Activated CD8-positive, alpha-beta memory T cell treated with anti-CD3 and anti-CD28 coated beads for 1 hour (primary cell): ENCODE results near the gene KIF1A.

Experiments used
- DNase-seq, 2 donors: peaks; one replicate each; pipeline ENCODE4 v3.0.0-alpha.2; 2020; ENCODE audit warnings: low read depth in 1 of 2; ENCODE audit errors: extremely low read depth in 1 of 2

KIF1A gene

DNA sequence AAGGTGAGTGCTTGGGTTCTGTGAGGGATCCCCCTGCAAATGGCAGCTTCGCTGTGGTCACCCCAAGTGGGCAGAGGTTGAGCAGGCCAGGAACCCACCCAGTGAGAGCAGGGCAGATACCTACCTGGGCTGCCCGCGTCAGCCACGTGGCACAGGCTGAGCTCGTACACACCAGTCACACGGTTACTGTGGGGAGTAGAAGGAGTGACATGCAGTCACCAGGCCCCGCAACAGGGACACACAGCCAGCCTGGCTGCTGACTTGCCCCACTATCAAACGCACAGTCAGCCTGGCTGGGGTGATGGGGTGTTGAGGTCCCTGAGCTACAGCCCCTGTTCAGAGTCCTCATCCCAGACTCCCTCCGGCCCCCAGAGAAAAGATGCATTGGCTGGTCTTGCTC is 96.2 kb downstream of the KIF1A start:
- DNase-seq = no peak

DNA sequence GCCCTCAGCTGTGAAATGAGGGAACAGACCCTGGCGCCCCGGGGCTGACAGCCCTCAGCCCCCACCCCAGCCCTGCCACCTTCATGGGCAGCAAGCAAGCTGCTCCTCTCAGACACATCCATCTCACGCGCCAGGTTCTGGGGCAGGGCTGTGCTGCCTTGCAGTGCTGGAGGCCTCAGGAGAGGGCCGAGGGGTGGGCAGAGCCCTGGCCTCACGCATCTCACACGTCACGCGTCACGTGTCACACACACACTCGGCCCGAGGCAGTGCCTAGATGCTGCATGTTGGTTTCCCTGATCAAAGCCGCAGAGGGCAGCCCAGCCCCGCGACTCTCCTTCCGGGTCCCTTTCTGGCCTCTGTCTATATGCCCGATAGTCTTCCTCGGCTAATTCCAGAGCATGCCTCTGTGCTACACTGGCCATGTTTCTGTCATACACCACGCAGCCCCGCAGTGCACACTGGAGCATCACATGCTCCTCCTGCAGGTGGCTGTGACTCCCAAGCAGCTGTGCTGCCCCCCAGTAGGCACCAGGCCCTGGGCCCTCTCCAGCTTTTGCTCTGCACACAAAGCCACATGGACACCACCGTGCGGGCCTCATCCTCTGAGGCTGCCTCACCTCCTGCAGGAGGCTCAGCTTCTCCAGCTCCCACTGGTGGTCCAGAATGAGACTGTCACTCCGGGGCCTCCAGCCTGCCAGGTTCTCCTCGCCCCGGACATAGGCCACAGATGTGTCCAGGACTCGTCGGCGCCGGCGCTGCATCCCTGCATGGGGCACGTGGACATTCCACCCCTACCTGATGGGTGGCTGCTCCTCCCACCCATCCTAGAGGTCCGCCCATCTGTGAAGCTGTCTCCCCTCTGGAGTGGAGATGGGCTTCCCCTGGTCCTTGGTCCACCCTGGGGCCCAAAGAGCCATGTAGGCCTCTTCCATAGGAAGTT is 97.0 kb downstream of the KIF1A start:
- no peak for DNase-seq

DNA sequence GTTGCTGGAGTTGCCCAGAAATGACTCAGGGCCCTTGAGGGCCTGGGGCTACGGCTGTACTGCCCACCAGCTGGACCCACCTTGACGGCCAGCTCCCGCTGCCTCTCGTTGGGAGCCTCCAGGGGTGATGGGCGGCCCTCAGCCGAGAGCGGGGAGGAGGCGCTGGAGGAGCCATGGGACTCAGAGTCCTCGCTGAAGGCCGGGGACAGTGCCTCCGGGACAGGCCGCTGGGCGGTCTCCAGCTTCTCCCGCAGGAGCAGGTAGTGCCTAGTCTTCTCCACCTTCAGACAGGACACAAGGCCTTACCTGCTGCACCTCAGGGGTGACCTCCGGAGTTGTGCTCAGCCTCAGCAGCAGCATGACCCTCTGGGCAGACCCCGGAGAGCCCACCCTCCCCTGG is 97.6 kb downstream of the KIF1A start:
- DNase-seq = no peak

DNA sequence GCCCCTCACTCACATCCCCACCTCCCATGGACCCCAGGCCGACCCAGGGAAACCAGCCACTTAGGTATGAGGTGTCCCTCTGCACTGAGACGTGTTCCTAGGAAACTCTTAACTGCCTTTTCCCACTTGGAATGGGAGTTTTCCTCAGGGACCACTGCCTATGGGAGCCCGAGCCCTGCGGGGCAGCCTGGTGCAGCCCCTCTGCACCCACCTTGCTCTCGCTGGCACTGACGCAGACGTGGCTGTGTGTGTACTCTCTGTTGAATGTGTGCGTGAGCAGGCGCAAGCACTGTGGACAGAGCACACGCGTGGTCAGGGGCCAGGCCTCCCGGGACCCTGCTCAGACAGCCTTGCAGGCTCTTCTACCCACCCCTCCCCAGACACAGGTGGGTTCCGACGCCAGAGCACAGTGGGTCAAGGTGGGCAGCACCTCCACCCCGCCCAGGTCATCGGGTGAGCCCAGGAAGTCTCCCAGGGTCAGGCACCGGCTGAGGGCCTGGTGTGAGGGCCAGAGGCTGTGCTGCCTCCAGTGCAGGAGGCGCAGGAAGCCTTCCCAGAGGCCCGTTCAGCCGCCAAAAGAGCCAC is 98.3 kb downstream of the KIF1A start:
- DNase-seq = no peak

DNA sequence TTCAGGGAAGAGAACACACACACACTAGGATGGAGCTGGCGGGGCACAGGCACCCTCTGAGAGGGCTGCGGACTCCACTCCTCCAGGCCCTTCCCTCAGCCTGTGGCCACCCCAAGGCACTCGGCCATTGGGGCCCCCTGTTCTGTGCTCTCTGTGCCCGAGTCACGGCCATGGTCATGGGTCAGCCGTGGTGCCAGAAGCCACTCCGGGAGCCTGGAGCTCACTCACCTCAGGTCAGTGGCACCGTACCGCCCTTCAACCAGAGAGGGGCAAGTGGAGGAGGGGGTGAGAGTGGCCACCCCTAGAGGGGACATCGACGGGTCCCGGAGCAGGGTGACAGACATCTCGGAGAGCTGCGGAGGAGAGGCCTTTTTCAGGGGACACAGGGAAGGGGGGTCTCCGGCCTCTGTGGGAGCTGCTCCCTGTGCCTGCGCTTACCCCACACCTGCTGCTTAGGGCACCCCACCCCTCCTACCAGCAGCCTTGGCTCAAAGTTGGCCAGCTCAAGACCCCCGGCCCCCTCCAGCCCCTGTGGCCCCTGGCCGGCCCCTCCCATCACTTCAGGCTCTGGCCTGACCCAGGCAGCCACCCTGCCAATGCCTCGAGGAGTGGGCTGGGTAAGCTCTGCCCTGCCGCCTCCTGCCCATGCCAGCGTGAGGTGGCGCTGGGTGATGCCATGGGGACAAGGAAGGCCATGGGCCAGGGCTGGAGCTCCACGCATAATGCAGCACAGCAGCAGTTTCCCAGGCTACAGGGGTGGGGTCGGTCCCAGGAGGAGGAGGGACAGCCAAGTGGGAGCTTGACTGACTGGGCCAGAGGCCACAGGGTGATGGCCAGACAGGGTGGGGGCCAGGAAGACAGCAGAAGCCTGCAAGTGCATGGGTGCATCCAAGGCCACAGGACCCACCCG is 99.1 kb downstream of the KIF1A start:
- no peak for DNase-seq

DNA sequence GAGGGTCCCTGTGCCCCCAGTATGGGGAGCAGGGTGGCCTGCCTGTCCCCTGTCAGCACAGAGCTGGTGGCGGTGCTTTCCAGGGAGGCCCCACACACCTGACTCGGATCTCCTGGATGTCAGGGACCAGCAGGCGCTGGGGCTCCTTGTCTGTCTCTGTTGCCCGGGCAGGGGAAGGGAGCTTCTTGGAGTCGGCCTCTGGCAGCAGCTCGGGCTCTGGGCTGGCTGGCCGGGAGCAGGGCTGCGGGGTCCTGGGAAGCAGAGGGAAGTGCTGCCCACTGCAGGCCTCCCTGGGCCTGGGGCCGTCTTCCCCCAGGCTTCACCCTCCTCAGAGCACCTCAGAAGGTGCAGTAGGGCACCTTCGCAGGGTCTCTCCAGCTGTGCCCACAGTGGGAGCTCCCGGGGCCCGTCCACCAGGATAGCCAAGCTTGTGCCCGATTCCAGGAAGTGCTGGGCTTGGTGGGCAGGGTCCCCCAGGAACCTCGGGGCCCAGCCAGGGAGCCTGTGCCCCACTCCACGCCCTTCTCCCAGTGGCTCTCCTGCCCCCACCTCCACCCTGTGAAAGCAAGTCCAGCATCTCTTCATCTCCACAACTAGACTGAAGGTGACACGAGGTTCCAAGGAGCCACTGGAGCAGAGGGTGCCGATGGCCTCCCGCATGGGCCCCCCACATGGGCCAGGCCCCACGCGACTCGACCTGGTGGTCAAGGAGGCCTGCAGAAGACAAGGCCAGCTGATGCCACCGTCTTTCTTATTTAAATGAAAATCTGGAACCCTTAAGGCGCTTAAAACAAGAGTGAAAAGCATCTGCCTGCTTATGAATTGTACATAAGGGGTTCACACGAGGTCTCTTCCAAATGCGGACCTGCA is 100.1 kb downstream of the KIF1A start:
- DNase-seq = no peak

DNA sequence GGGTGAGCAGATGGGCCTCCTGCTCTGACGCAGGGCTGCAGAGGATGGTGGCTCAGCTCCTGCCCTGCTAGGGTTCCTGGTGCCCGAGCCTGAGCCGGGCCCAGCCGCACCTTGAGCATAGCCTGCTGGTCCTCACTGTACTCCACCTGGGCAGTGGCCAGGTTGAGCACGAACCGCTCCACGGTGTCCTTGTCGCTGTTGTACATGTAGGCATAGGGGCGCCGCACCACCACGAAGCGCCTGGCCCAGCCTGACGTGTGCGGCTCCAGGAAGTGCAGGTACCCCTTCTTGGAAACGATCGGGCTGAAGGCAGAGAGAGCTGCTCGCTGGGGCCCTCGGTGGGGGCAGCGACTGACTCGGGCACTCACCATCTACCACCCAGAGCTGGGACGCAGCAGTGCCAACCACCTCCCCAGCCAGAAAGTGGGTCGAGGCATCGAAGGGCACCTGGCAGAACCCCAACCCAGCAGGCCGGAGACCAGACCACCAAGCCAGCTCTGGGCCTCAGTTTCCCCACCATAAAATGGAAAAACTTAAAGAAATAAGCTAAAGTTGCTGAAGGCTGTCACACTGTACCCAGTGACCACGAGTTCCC is 101.0 kb downstream of the KIF1A start:
- DNase-seq = no peak

DNA sequence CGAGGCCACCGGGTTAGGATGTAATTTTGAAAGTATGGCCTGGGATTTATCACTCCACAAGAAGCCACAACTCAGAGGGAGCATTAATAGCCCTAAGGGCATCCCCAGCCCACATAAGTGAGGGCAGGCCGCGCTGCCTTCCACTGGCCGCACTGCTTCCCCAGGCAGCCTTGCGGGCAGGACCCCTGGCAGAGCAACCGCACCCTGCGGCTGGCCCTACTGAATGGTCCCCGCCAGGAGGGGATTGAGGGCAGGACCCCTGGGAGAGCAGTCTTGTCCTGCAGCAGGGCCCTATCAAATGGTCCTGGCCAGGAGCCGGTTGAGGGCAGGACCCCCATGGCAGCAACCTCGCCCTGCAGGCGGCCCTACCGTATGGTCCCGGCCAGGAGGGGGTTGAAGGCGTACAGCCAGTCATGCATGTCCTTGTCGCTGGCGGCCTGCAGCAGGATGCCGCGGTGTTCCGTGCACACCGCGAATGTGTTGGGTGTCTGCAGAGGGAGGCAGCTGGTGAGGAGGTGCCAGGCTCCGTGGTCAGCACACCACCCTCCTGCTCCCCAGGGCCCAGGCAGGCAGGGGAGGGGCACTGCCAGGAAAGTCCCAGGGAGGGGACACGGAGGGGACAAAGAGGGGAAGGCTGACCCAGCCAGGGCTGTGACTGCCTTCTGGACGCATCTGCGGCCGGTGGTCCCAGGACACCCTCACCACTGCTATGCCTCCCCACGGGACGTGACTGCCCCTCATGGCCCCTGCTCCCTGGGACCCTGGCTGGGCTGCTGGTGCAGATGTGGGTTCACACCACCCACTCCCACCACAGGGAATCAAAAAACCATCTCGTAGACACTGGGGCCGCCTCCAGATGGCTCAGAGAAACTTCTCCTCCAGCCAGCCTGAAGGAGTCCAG is 102.1 kb downstream of the KIF1A start:
- DNase-seq = no peak

DNA sequence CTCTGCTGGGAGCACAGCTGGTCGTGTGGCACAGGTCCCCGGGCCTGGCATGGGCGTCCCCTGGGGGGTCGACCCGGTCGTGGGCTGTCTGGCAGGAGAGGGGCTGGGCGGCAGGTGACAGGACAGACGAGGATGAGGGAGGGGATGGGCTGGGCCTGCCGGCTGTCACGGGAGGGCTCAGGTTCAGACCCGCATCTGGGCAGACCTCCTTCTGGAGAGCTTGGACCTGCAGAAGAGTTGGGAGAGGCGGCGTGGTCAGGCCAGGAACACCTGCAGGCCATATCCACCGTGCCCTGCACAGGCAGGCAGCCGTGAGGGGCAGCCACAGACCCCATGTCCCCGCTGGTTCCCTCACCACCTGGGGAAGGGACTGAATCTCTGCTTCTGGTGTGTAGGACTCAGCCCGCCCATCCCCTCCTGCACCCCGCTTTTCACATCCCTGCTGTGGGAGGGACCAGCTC is 102.8 kb downstream of the KIF1A start:
- DNase-seq = no peak

DNA sequence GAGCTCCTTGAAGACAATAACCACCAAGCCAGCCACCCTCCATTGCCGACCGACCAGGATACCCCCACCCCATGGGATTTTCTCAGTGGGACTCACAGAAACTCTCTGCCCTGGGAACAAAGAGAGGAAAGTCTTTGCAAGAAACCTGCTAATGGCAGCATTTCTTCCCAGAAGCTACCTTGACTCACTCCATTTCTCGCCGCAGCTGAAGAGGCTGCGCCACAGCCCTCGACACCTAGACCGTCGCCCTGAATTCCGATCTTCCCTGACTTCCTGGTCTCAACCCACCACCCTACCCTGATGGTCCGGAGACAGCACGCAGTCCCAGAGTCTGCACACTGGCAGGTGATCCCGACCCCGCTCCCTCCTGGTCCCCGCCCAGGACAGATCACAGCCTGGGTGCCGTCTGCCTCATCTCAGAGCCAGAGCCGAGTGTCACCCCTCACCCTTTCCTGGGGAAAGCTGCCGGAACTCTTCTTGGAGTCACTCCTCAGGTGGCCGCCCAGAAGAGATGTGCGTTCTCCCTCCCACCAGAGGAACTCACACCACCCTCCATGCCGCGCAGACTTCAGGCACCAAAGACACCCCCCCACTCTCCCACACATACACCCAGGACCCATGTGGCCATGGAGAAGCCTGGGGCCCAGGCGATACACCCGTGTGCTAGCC is 103.8 kb downstream of the KIF1A start:
- no peak for DNase-seq

DNA sequence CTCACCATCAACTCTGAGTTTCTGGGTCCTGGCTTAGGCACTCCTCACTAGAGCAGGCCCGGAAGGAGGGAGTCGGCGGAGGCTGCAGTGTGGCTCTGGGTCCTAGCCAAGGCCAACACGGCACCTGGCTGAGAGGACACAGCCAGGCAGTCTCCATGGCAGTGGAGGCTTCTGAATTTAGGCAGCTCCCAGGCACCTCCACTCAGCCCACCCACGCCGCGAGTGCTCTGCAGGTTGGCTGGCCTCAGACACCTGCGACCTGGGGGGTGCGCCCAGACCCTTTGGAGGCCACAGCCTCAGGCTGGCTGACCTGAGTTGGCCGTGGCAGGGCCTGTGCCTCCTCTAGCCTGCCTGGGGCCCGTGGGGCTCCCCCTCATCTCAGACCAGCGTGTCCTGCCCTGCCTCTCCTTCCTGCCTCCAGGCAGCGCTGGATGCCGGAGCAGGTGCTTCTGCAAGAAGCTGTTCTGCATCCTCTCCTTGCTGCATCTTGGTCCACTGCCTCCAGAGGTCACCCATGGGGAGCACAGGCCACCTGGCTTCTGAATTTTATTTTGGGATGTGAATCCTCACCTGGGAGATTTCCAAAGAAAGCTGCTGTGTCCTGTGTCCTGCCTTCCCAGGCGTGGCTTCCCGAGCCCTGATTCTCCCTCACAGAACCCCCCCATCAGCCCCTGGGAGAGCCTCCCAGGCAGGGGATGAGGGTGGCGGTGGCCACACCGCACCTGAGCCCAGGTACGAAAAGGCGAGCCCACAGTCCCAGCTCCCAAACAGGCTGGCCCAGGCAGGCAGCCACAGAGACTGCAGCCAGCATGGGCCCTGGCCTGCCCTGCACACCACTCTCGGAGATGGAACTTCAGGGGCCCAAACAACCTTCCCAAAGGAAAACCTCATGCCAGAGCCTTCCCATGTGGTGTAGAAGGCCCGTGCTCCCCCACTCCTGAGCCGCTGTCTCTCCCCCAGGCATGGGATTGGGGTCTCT is 105.0 kb downstream of the KIF1A start:
- DNase-seq = no peak

DNA sequence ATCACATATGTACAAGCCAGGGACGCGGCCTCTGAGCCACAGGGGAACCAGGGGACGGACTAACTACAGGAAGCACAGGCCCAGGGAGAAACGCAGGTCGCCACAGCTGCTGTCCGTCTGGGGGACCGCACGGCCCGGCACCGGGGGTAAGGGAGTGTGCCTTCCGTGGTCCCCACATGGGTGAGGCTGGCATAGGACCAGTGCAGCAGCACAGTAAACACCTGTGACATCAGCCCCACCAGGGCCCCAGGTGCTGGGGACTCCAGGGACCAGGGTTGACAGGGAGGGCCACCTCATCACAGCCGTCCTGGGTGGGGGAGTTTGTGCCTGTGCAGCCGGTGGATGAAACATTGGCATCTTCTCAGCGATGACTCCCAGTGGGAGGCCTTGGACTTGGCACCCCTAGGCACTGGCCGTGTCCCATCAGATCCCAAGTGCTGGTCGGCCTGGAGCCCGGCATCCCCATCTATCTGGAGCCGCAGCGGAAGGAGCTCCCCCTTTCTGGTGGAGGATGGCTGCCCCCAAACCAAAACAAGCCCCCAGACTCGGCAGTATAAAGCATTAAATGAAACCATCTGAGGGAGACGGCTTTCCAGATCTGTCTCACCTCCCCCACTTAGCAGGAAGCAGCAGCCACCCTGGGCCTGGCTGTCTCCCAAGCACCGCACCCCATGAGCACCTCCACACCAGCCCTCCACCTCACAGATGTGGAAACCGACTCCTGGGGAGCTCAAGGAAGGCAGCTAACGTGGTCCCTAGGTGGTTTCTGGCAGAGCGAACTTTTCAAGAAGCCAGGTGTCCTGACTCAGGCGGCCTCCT is 105.9 kb downstream of the KIF1A start:
- no peak for DNase-seq

DNA sequence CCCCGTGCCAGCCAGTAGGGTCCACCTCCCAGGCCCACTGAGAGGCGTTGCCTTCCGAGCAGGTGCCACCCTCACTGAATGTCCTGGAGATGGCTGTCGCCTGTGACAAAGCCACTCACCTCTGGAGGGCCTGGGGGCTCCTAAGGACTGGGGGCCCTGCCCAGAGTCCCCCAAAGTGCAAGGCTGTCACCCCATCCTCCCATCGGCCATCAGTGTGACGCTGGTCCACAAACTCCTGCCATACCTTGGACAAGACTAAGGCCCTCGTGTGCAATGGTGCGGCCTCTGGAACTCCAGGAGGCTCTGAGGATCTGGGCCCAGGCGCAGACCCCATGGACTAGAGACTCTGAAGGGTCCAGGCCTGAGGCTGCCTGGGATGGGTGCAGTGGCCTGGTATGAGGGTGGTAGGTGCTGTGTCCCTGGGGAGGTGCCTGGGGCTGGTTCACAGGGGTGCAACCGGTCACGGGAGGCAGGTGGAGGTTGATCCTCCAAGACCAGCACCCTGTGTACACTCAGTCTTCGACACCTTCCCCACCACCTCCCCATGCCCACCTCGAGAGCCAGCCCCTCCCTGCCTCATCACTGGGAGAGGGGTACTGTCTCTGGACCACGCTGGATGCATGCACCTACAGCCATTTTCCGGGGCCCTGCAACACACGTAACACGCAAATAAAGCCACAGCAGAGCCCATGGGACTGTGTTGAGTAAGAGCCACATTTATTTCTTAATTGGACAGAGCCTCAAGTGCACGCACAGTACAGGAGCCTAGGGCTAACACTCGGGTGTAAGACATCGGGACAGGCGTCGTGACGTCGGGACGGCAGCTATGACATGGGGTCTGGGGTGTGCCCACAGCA is 106.7 kb downstream of the KIF1A start:
- DNase-seq = no peak

DNA sequence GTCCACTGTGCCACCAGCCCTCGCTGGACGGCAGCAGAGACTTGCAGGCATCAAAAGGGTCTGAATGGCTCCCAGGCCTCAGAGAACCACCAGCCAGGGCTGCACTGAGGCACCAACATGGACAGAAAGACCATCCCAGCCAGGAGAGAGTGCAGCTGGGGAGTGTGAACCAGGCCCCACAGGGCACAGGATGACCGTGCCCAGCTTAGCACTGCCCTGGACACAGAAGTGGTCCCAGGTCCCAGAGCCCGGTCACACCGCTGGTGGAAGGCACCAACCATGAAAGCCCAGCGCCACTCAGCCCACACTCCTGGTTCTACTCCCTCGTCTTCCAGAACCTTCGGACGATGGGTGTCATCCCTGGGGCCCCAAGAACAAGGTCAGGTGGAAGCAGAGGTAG is 107.9 kb downstream of the KIF1A start:
- no peak for DNase-seq

DNA sequence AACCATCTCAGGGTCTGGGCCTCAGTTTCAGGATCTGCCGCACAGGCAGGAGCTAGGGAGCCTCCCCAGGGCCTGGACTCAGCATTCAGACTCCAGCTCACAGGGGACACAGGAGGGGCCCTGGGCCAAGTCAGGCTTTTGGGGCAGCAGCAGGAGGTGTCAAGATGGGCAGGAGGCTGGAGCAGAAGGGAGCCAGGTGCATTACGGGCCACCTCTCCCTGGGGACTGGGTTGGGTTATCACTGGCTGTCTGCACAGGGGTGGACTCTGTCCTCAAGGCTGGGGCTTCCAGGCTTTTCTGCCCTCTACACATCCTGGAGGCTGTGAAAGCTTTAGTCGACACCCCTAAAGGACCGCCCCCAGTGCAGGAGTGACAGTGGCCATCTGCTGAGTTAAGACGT is 108.3 kb downstream of the KIF1A start:
- no peak for DNase-seq
